Loucy (cell line): ENCODE results near the gene TP53AIP1.

Experiments used
- EZH2phosphoT487 ChIP-seq: fragments of 200-600 bp; IDR thresholded peaks from 2 replicates; pipeline ENCODE4 v1.6.1; 2018; ENCODE audit warnings: antibody characterized with exemption, mild to moderate bottlenecking, moderate library complexity, borderline replicate concordance
- TF ChIP-seq, protein P1 (sequence below): fragments of 200-600 bp; sonication (generic); conservative IDR thresholded peaks from 2 replicates; pipeline ENCODE4 v1.5.1; 2014; ENCODE audit warnings: mild to moderate bottlenecking, antibody characterized with exemption, low read length

DNA sequence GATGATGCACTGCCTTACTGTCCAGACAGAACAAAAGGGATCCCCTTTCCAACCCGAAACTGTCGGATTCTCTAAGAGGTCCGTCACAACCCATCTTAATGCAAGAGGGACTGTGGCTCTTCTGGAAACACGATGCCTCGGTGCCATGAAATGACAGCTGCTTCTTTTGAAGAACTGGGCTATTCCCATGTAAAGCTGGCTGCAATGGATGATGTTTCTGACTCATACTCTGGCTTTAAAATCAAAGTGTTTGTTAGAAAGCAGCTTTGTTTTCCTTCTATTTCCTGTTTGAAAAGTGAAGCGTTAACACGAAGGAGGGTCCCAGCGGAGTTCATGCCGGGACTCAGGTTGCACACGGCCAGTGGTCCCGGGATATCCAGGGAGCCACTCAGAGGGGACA is 3.1 kb downstream of the TP53AIP1 start:
- TF ChIP-seq, protein P1, sequence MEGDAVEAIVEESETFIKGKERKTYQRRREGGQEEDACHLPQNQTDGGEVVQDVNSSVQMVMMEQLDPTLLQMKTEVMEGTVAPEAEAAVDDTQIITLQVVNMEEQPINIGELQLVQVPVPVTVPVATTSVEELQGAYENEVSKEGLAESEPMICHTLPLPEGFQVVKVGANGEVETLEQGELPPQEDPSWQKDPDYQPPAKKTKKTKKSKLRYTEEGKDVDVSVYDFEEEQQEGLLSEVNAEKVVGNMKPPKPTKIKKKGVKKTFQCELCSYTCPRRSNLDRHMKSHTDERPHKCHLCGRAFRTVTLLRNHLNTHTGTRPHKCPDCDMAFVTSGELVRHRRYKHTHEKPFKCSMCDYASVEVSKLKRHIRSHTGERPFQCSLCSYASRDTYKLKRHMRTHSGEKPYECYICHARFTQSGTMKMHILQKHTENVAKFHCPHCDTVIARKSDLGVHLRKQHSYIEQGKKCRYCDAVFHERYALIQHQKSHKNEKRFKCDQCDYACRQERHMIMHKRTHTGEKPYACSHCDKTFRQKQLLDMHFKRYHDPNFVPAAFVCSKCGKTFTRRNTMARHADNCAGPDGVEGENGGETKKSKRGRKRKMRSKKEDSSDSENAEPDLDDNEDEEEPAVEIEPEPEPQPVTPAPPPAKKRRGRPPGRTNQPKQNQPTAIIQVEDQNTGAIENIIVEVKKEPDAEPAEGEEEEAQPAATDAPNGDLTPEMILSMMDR: no peak
- no peak for TF ChIP-seq EZH2phosphoT487
